SW480 (cell line): ENCODE results near the gene SOSTDC1.
A peak's percentile ranks its signal among the peaks of the same experiment; 100 is the strongest.
"Not testable (repeated sequence)": the region's sequence is repeated elsewhere in the genome, so short reads cannot be mapped to it uniquely, and the experiment has no call there.

Source experiments
- DNase-seq: peaks from one replicate; pipeline ENCODE4 v3.0.0-alpha.2; 2016; ENCODE audit warnings: low spot score

The SOSTDC1 gene

DNA sequence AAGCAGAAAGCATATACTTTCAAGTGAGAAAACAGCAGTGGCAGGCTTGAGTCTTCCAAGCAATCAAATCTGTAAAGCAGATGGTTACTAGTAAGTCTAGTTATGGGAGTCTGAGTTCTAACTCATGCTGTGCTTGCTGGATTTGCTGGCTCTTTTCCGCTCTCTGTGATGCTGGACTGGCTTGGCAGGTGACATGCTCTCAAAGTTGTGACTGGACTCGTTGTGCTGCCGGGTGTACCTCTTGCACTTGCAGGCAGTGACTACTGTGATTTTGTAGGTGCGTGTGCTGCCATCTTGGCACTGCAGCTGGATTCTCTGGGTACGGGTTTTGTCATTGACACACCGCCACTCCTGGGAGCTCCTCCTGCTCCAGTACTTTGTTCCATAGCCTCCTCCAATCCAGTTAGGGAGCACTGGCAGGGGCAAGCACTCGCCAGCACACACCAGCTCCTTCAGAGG is 3.1 kb downstream of the SOSTDC1 start:
- no peak for DNase-seq

DNA sequence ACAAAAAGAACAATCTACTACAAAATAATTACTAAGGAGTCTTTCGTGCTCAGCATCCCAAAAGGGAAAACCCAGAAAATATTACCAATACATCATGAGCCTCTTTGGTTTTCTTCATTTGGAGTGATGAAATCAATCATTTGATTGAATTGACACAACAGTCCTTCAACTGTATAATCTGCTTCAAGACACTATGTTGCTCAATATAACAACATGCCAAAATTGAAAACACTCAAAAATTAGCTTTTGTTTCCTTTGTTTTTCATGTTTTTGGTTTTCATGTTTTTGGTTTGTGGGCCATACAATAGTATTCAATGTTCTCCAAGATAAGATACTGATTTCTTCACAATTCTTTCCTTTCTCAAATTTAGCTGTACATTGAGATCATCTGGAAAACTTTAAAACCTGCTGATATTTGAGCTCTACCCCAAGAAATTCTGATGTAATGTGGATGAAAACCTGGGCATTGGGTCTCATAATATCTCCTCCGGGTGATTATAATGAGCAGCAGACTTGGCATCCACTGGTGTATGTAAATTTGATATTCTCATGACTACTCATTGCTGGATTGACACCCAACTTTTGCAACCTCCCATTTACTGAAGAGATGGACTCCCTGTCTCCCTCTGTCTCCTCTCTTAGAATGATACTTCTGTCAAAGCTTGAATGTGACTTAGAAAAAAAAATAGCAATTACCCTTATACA is 4.6 kb downstream of the SOSTDC1 start:
- DNase-seq = no peak

DNA sequence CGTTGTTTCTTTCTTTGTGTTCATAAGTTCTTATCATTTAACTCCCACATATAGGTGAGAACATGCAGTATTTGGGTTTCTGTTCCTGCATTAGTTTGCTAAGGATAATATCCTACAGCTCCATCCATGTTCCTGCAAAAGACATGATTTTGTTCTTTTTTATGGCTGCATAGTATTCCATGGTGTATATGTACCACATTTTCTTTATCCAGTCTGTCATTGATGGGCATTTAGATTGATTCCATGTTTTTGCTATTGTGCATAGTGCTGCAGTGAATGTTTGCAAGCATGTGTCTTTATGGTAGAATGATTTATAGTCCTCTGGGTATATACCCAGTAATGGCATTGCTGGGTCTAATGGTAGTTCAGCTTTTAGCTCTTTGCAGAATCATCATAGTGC is 9.2 kb downstream of the SOSTDC1 start:
- DNase-seq = not testable (repeated sequence)

DNA sequence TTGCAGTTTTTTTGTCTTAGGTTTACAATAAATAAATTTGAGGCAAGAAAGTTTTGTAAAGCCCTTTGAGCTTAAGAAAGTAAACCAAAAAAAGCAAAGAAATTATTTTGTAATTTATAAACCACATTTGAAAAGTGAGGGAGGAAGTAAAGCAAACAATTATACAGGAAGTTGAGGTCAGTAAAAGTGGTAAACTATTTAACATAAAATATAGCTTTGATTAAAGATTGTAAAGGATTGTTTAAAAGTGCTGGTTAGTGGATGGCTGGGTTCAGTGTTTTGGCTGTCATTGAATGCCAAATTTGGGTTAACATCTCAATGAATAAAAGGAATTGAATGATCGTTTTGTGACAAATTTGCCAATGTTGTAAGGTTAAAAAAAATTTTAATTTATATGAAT is 9.9 kb downstream of the SOSTDC1 start:
- DNase-seq = no peak

DNA sequence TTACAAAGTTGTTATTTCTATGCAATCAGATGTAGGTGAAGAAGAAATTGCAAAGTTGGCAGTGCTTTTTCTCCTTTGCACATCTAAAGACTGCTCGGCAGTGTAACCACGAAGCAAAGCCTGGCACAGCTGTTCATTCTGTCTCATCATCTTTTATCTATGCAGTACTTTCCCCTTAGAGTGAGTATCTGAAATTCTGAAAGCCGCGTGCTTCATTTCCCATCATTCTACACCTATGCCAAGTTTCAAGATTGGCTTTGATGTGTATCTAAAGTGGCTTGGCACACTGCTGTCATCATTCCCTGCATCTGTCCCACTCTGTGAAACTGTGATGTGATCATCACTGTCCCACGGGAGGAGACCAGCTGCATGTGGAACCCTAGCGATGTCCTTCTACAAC is 15.2 kb downstream of the SOSTDC1 start:
- no peak for DNase-seq

DNA sequence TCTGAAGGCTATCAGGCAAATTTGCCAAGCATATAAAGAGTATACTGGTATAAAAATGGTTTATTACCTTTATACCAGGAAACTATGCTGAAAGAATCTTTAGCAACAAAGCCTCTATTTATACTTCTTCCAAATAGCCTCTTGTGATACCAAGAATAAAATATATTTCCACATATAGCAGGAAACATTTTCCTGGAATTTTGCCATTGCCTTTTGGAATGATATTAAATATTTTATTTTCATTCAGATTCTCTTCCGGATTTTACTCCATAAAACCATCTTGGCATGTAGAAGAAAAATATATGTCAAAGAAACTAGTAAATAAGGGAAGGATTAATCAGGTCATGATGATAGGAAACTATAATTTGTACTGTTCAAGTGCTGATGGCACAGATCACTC is 17.7 kb downstream of the SOSTDC1 start:
- DNase-seq = no peak

DNA sequence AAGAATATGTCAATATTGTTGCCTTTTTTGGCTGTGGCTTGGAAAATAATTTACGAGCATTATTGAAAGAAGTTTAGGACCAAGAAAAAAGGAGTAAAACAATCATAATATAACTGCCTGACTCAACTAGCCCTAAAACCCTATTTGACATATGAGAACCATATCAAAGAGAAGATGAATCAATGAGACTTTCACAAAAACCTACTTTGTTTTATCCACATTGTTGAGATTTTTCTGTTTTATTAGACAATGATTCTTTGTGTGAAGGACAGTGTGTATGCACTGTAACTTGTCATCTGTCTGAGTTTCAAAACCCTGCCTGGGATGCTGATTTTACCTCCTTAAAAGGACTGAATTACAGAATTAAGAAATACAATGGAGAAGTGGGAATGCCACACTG is 19.0 kb downstream of the SOSTDC1 start:
- no peak for DNase-seq

DNA sequence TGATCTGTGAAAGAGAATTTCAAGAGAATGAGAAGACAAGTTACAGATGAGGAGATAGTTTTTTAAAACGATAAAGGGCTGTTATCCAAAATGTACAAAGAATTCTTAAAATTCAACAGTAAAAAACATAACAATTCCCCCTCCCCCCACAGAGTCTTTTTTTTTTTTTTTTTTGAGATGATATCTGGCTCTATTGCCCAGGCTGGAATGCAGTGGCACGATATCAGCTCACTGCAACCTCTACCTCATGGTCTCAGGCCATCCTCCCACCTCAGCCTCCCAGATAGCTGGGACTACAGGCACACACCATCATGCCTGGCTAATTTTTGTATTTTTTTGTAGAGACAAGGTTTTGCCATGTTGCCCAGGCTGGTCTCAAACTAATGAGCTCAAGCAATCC is 21.7 kb downstream of the SOSTDC1 start:
- DNase-seq = not testable (repeated sequence)

DNA sequence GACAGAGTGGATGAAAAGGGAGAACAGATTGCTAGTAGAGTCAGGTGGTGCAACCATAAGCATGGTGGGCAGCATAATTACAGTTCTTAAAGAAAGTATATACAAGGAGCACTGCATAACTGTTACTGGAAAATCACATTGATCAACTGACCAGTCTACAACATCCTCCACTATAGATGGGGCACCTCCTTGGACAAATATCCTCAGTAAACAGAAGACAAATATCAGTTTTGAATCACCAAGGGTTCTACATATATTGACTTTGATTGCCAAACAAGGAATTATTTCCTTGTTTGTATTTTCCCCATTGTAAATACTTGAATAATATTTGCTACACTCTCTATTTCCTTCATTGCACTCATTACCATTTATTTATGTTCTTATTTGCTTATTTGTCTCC is 26.6 kb downstream of the SOSTDC1 start:
- no peak for DNase-seq

DNA sequence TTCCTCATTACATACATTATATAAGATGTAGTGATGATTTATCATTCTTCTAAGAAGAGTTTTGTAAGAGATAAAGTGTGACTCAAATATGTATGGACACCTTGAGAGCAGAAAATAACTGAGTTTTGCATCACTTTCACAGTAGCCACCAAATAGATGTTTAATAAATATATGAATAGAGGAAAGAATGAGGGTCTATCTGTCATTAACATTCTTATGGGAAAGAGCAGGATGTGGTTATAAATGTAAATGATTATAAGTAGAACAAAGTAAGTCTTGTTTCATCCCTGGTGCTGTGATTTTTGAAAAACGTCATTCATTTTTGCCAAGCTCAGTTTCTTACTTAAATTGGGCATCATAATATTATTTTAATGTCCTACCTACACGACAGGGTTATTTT is 29.2 kb downstream of the SOSTDC1 start:
- DNase-seq = no peak

DNA sequence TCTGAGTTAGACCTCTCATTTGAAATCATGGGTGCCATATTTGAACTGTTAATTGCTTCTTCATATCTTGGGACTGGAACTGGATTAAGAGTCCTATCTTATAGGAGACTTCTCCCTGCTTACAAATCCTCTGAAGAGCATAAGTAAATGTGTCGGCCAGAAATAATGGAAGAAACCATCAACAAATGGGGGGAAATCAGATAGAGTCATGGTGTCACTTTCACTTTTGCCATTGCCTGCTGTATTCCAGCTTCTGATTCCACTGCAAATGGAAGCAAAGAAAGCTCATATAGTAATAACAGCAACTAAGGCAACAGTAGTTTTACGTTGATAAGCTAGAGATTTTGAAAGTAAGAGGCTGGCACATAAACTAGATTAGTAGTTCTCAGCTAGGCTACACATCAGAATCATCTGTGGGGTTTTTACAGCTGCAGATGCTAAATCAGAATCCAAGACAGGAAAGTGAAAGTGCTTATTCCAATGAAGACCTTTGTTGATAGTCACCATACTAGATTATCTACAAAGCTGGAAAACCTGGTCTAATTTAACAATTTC is 31.9 kb downstream of the SOSTDC1 start:
- DNase-seq = no peak

DNA sequence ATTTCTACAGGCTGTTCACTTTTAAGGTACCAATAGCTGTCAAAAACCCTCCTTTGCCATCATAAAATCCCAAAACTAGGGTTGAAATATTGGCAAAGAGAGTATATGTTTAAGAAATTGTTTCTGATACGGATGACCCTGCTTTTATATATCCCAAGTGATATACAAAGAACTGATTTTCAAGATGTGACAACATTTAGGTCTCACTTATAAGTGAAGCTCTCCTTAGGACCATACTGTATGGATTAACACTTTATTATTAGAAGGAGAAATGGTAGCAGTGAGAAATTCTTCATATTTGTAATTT is 33.2 kb downstream of the SOSTDC1 start:
- no peak for DNase-seq

DNA sequence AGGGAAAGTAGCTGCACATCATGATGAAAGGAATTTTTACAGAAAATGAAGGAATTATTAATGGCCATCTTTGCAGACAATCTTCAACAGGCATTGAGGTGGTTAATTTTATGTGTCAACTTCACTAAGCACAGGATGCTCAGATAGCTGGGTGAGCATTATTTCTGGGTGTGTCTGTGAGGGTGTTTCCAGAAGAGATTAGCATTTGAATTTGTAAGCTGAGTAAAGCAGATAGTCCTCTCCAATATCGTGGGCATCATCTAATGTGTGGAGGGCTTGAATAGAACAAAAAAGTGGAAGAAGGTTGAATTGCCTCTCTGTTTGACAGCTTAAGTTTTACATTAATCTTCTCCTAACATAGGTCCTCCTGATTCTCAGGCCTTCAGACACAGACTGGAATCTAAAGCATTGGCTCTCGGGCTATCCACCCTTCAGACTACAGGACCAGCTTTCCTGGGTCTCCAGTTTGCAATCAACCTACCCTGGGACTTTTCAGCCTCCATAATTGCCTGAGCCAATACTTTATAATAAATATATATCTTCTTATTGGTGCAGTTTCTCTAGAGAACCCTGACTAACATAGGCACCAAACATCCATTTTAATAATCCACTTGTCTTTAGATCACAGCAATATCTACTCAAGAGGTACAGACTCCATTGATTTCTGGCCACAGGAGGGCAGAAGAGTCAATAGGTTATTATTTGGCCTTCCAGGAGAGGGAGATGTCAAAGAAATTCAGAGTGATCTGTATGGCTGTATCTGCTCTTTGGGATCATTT is 33.7 kb downstream of the SOSTDC1 start:
- peak; percentile 78 for DNase-seq

DNA sequence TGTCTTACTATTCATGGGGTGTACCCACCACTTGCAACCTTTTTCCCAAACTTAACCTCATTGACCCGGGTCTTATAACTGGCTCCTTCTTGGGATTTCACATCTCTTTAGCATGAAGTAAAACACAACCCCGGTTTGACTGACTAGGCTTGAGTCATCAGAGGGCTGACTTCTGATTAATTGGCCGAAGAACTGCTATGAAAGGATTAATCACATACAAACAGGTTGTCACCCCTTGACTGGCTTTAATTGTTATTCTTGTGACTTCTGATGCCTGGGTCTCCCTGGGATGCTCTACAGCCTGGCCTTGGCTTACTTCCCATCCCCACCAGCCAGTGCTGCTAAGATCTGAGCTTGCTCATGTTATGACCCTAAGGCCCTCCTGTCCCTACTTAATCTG is 35.4 kb downstream of the SOSTDC1 start:
- no peak for DNase-seq

DNA sequence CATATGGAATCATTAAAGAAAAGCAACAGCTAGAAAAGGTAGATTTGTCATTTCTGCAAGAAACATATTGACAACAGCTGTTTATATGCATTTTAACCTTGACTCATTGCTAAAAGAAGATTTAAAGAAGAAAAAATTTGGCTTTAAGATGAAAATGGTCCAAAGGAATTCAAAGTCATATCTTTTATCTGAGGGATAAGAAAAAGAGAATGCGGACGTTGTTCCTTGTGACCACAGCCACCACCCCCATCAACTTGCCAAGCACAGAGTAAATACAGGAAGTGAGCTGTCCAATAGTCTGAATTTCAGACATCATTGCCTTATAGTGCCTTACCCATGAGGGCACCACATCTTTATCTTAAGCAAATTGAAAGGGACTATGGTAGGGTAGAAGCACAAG is 36.9 kb downstream of the SOSTDC1 start:
- no peak for DNase-seq

DNA sequence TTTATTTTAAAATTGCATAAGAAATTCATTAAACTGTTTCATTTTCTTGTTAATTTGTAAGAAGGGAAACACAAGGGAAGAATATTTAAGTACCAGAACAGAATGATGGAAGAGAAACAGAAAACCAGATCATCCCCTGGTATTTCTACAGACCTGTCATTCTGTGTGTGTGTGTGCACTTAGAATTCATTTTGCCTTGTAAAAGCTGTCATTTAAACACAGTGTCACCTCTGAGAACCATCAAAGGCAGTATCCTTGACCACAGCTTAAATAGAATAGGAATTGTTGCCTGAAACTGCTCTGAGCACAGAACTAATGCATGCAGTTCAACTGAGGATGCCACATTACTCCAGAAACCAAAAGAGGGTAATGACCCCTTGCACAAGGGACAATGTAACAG is 37.4 kb downstream of the SOSTDC1 start:
- DNase-seq = no peak

DNA sequence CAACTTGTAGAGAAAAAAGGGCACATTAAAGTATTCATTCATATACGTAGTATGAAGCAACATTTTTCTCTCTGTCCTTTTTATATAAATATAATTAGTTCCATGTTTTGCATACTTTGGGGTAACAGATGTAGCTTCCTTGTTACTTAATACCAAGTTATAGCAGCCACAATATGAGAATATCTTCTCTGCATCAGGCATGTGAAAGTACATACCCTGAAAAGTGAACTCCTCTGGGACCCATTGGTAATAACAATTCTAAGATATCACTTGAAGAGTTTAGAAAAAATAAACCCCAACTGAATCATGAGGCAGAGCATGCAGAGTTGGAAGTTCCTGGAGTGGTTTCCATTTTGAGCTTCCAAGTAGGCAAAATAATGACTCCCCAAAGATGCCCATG is 41.8 kb downstream of the SOSTDC1 start:
- no peak for DNase-seq

DNA sequence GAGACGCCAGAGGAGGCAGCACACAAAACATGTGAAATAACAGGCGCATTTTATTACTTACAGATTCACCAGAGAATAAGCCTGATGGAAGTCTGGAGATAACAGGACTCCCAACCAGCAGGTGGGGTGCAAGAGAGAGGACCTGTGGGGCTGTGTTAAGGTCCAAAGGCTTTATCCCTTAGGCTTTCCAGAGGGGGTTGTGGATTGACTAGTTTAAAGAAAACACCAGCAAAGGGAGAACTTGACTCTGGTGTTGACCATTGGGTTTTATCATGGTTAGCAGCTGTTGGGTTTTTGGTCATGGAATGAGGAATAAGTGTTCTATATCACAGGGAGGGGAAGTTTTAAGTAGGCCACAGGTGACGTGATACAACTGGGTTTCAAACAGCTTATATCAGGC is 42.6 kb downstream of the SOSTDC1 start:
- no peak for DNase-seq

DNA sequence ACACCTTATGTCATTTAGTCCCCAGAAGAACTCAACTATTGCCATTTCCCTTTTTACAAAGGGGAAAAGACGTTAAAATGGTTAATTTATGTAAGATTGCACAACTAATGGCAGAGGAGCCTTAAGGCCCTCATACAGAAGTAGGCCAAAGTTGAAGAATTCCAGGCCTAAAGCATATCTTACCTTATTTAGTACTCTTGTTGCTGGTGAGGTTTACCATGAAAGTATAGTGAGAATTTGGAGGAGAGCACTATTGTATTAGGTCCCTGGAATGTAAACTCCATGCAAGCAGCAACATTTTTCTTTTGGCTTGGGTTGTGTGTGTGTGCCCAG is 43.5 kb downstream of the SOSTDC1 start:
- peak; percentile 23 for DNase-seq

DNA sequence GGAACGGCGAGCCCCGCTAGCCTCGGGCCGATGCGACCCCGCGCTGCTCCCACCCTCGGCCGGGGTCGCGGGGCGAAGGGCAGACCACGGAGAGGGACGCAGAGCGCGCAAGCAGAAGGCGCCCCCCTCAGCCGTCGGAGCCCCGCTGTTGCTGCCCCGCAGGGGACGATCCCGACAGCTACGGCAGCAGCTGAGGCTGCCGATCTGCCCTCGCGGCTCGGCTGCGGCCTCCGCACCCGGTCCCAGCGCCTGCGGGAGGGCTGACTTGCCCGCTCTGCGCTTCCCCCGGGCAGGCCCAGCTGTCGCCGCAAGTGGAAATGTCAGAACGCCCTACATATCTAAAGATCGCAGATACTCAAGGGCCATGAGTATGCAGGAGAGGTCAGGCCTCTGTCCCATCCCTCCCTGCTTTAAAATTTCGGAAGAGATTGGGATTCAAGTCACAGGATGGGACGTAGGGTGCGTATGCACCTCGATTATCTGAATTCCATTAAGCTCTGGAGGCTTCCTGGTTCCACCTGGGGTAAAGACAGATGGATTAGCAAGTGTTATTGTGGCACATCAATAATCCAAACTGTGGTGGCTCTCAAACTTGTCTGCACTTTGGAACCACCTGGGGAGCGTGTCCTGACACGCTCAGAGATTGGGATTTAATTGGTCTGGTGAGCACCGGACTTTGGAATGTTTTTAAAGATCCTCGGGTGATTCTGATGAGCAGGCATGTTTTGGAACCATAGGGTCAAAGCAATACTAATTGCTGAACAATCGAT is 44.0 kb downstream of the SOSTDC1 start, which contains the start of gene CRPPA:
TSS of gene CRPPA (minus strand) at position 206 of the 770 bp plus-strand sequence. CDS start 216 bp downstream, outside the sequence.
- DNase-seq = peak; percentile 64

DNA sequence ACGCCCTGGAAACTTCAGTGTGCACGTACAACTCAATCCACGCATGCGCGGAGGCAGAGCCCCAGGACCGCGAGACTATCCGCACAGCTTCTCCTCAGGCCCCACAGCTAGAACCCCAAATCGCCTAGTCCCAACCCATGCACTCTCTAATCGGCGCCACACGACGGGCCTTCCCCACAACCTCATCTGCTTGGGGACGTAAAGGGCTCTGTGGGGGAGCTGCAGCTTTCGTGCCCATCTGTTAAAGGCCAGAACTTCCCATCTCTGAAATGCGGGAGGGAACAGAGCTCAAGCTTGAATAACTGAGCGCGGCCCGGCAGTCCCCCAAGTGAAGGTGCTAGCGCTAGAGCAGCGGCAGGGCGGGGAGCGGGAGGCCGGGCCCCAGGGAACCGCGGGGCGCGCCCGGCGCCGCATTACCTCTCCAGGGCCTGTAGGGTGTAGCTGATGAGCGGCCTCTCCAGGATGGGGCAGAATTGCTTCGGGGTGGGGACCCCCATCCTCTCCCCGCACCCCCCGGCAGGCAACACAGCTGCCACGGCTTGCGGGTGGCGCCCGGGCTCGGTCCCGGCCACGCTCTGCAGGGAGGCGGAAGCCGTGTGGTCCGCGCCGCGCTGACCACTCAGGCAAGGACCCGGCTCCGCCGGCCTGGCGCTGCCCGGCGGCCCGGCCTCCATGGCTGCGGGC is 44.7 kb downstream of the SOSTDC1 start:
- DNase-seq = peak; percentile 97

DNA sequence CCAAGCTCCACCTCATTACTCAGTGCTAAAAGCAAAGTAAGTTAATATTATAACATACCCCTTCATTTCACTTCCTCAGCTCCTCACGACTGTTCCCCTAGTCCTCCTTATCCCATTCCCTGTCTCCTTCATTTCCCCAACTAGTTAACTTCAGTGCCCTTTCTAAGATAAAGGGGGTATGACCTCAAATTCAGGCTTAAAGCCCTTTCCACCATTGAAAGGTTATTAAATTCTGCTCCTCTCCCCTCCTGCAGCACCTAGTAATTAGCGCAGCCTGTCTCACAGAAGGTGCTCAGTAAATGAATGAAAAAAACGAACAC is 45.2 kb downstream of the SOSTDC1 start:
- no peak for DNase-seq
